ENCODE measurements around the gene TMEM39B.
"Not testable (repeated sequence)": the region's sequence is repeated elsewhere in the genome, so short reads cannot be mapped to it uniquely, and the experiment has no call there.

Gene TMEM39B

GRCh38 chr1:32071758-32072621 lies 749 bp upstream of the TMEM39B start:
- DNase-seq (ENCODE audit: low spot score): no peak

- no peak for DNase-seq (ENCODE audit: low spot score)
These were observed 825 bp downstream of the TMEM39B start for GRCh38 chr1:32073299-32074229.

GRCh38 chr1:32074841-32075240 lies 2.1 kb downstream of the TMEM39B start:
- no peak for DNase-seq (ENCODE audit: low spot score)

- DNase-seq (ENCODE audit: low spot score): no peak
These were observed 4.7 kb downstream of the TMEM39B start for GRCh38 chr1:32077451-32077850.

- DNase-seq (ENCODE audit: low spot score): no peak
These were observed 9.3 kb downstream of the TMEM39B start for GRCh38 chr1:32082022-32082421.

GRCh38 chr1:32086381-32086780 lies 13.6 kb downstream of the TMEM39B start:
- DNase-seq (ENCODE audit: low spot score): not testable (repeated sequence)

- DNase-seq (ENCODE audit: low spot score): no peak
These were observed 18.4 kb downstream of the TMEM39B start for GRCh38 chr1:32091176-32091575.

- DNase-seq (ENCODE audit: low spot score): no peak
These were observed 18.9 kb downstream of the TMEM39B start for GRCh38 chr1:32091591-32091990.

- DNase-seq (ENCODE audit: low spot score): no peak
These were observed 22.2 kb downstream of the TMEM39B start for GRCh38 chr1:32094746-32095521.

- DNase-seq (ENCODE audit: low spot score): no peak
These were observed 26.7 kb downstream of the TMEM39B start for GRCh38 chr1:32099426-32099825.

- no peak for DNase-seq (ENCODE audit: low spot score)
These were observed 27.6 kb downstream of the TMEM39B start for GRCh38 chr1:32100359-32100758.

- no peak for DNase-seq (ENCODE audit: low spot score)
These were observed 28.3 kb downstream of the TMEM39B start for GRCh38 chr1:32100807-32101708.

- no peak for DNase-seq (ENCODE audit: low spot score)
These were observed 31.4 kb downstream of the TMEM39B start for GRCh38 chr1:32104127-32104526.

GRCh38 chr1:32105338-32105737 lies 32.6 kb downstream of the TMEM39B start:
- DNase-seq (ENCODE audit: low spot score): no peak

GRCh38 chr1:32106663-32107275 lies 34.0 kb downstream of the TMEM39B start:
- DNase-seq (ENCODE audit: low spot score): no peak

GRCh38 chr1:32107742-32108661 lies 35.3 kb downstream of the TMEM39B start, which contains the start of gene KPNA6:
Gene KPNA6, plus strand, starts transcription at chr1:32108056. Its CDS starts 75 bp downstream, at chr1:32108131.
- peak; percentile 95 for DNase-seq (ENCODE audit: low spot score)

GRCh38 chr1:32111040-32111623 lies 38.4 kb downstream of the TMEM39B start:
- DNase-seq (ENCODE audit: low spot score): no peak

GRCh38 chr1:32111789-32112188 lies 39.0 kb downstream of the TMEM39B start:
- no peak for DNase-seq (ENCODE audit: low spot score)

- peak; percentile 17 for DNase-seq (ENCODE audit: low spot score)
These were observed 40.2 kb downstream of the TMEM39B start for GRCh38 chr1:32112806-32113375.

Measured in activated CD4-positive, alpha-beta T cell treated with anti-CD3 and anti-CD28 coated beads, Interleukin-2, Interleukin-4, amounts not matched to agents 100 ng/mL and 50 ng/mL, durations not matched to agents 16 hours and 8 hours (primary cell).